GM08714 (cell line): ENCODE results near the gene GAS2L3.
"Not testable (repeated sequence)": the region's sequence is repeated elsewhere in the genome, so short reads cannot be mapped to it uniquely, and the experiment has no call there.

Source experiments
- H3K4me3 ChIP-seq: fragments of 200-500 bp; sonication (Bioruptor generic); 2 replicates; pipeline ENCODE4 v1.5.1; 2014; ENCODE audit warnings: mild to moderate bottlenecking, low read length, inconsistent platforms
- ZNF274 ChIP-seq: IDR thresholded peaks from 2 replicates; pipeline ENCODE4 v1.6.1; 2012; ENCODE audit warnings: mild to moderate bottlenecking, low read depth, low read length

The GAS2L3 gene

DNA sequence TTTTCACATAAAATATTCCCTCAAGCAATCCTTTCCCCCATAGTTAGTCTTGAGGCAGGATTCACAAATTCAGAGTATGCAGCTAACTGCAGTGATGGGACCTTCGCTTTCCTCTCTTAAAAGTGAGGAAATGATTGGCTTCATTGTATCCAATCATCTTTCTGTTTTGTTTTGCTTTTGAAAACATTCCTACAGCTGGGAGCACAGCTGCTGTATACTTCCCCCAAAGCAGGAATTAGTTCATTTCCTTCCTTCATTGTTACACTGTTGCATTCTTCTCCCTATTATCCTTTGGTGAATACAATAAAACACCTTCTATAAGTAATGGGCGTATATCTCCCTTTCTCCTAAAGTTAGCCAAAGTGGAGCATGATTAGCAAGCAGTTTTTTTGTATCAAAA lies 9.4 kb upstream of the GAS2L3 start:
- no peak overlapping the region for H3K4me3 ChIP-seq
- TF ChIP-seq ZNF274: no peak

DNA sequence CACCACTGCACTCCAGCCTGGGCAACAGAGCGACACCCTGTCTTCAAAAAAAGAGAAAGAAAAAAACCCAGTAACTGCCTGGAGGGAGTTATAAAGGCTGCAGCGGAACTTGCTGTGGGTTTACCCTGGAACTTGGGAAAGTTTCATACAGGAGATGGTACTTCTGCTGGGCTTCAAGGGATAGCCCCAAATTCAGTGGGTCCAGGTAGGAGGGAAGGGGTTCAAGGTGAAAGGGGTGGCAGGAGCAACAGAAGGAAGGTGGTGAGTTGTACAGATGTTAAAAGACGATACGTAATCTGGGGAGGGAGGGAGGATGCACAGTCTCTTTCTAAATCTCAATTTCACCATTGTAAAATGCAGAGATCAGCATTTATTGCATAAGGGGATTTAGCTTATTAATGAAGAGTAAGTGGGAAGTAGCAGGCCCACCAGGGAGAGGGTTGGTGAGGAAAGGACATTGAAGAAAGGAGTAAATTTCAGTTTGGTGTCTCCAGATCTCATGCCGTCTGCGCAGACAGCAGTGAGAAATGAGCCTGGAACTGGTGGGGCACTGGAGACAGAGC lies 8.5 kb upstream of the GAS2L3 start:
- TF ChIP-seq ZNF274: no peak

DNA sequence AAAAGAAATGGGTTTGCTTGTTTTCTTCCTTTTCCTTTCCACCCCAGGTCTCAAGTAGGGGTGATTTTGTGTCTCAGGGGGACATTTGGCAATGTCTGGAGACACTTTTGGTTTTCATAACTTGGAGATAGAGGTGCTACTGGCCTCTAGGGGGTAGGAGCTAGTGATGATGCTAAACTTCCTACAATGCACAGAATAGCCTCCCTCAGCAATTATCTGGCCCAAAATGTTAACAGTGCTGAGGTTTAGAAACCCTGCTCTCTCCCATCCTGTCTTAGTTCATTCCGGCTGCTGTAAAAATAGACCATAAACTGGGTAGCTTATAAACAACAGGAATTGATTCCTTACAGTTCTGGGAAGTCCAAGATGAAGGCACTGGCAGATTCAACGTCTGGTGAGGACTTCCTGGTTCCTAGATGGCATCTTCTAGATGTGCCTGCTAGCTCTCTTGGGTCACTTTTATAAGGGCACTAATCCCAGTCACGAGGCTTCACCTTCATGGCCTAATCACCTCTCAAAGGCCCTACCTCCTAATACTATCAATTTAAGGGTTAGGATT lies 7.4 kb upstream of the GAS2L3 start:
- TF ChIP-seq ZNF274: no peak
- H3K4me3 ChIP-seq: no peak overlapping the region

More for the DNA sequence above, 8.5 kb upstream of the GAS2L3 start:
- no peak overlapping the region for H3K4me3 ChIP-seq

- H3K4me3 ChIP-seq: no peak overlapping the region
- no peak for TF ChIP-seq ZNF274
Observed at GRCh38 chr12:100566887-100567637, 6.4 kb upstream of the GAS2L3 start.

GRCh38 chr12:100567945-100568344 lies 5.5 kb upstream of the GAS2L3 start:
- no peak for TF ChIP-seq ZNF274
- no peak overlapping the region for H3K4me3 ChIP-seq

- TF ChIP-seq ZNF274: no peak
Observed at GRCh38 chr12:100572184-100572583, 1.3 kb upstream of the GAS2L3 start.

GRCh38 chr12:100574187-100575074 lies 947 bp downstream of the GAS2L3 start:
- peak overlapping the region; percentile 81 for H3K4me3 ChIP-seq
- TF ChIP-seq ZNF274: no peak

More at GRCh38 chr12:100572184-100572583, 1.3 kb upstream of the GAS2L3 start:
- no peak overlapping the region for H3K4me3 ChIP-seq

DNA sequence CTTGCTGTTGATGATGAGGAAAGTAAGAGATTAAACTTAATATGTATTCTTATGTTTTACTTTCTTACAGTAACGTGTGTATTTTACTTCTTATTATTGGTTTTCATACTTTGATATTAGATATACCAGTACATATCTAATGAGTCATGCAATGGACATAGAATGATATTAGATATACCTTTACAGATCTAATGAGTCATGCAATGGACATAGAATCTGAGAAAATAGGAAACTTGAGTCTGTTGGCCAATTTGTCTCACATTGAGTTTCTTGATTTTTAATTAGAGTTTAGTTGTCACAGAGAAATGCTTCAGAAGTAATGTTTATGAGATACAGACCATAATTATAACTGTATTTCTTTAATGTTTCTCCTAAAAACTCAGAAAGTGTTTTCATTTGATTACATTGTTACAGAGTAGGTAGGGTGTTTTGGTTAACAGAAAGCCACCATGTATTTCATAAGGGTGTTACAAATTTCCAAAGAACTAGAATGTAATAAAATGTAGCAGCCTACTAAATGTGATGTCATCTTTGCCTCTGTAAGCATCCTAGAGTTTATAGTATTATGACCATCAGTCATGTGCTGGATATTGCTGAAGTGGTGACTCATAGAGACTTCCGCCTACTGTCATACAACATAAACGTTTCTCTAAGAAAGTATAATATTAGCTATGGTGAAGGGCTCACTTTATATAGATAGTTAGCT lies 3.0 kb downstream of the GAS2L3 start:
- no peak for TF ChIP-seq ZNF274
- no peak overlapping the region for H3K4me3 ChIP-seq

- no peak for TF ChIP-seq ZNF274
- no peak overlapping the region for H3K4me3 ChIP-seq
Observed at GRCh38 chr12:100578923-100579322, 5.4 kb downstream of the GAS2L3 start.

- no peak for TF ChIP-seq ZNF274
- H3K4me3 ChIP-seq: no peak overlapping the region
Observed at GRCh38 chr12:100579844-100580243, 6.4 kb downstream of the GAS2L3 start.

DNA sequence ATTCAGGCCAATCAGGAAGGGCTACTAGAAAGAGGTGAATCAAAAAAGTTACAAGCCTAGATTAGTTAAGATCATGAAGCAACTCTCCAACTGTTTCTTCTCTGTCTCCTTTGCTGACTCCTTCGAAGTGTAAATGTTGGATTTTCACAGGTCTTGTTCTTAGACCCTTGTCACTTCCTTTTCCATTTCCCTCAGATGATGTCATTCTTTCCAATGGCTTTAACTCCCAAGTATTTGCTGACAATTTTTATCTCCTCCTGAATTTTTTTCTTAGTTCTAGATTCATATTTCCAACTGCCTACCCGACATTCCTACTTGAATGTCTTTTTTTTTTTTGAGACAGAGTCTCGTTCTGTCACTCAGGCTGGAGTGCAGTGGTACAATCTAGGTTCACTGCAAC lies 10.8 kb downstream of the GAS2L3 start:
- no peak for TF ChIP-seq ZNF274
- no peak overlapping the region for H3K4me3 ChIP-seq

DNA sequence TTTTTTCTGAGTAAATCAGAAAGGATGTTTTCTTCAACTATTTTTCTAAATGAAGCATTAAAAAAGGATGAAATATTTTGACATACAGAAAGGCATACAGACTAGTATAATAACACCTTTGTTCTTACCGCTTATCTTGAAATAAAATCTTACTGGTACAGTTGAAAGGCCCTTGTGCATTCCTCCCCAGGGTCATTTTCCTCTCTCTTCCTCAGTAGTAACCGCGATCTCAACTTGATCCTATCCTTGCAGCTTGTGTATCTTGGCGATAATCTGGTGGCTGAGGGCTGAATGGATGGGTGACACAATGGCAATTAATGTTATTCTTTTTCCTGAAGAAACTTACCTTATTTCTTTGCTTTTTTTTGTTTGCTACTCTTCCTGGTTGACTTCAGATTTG lies 18.5 kb downstream of the GAS2L3 start:
- no peak overlapping the region for H3K4me3 ChIP-seq
- no peak for TF ChIP-seq ZNF274

DNA sequence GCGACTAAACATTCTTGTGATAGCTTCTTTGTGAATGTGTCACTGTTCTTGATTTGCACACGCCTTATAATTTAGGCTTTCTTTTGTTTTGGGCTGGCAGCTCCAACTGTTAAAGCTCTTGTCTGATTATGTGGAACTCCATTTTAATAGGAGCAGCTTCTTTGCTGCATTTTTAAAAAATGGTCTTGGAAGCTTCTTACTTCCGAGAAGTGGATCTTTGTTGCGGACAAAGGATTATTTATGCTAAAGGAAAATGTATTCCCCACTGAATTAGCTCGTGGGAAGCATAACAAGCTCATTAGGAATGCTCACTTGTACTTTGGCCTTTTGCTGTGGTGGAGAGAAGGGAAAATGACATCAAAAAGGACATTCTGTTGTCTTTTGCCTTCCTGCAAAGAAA lies 20.0 kb downstream of the GAS2L3 start:
- no peak overlapping the region for H3K4me3 ChIP-seq

GRCh38 chr12:100601626-100602025 lies 28.1 kb downstream of the GAS2L3 start:
- no peak for TF ChIP-seq ZNF274
- H3K4me3 ChIP-seq: no peak overlapping the region

More for the DNA sequence above, 20.0 kb downstream of the GAS2L3 start:
- no peak for TF ChIP-seq ZNF274

DNA sequence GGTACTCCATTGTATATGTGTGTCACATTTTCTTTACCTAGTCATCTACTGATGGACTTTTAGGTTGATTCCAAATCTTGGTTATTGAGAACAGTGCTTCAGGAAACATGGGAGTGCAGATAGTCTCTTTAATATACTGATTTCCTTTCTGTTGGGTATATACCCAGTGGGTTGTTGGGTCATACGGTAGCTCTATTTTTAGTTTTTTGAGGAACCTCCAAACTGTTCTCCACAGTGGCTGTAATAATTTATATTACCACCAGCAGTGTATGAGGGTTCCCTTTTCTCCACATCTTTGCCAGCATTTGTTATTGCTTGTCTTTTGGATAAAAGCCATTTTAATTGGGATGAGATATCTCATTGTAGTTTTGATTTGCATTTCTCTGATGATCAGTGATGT lies 29.5 kb downstream of the GAS2L3 start:
- H3K4me3 ChIP-seq: not testable (repeated sequence)
